Measurements from ENCODE around the gene NFKB1. TPM values are rescaled to one million over a fixed set of nuclear protein-coding genes. Genes with fewer than 3 reads are reported as not detected.

NFKB1 gene
- total RNA-seq, 1 experiment from 2014 or later: 5.3 TPM

DNA sequence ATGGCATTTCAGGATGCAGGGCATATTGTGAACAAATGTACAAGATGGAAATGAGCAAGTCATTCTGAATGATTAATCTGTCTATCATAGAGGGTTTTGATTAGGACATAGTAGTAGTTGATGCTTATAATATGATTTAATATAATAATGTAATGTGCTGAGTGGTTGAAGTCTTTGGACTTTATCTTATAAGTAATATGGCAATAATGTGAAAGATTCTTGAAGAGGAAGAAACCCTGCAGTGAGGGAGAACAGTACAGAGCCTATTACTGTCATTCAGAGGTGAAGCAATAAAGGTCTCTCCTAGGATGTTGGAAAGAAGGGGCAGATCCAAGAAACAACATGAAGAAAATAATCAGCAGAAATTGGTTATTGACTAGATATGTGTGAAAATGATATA lies 16.6 kb downstream of the NFKB1 start:
- Histone ChIP-seq H3K36me3 (ENCODE audit: insufficient read depth, low read length) (no peaks in the 10 kb centered on the region), H3K27ac (ENCODE audit: low read length) (no peak overlapping the region), H3K9me2 (replicated peaks; ENCODE audit: insufficient read depth, low read length) (no peaks in the 10 kb centered on the region), H3K27me3 (ENCODE audit: low read length) (no peaks in the 10 kb centered on the region), H2AFZ (ENCODE audit: low read length) (no peak overlapping the region), H3K79me2 (ENCODE audit: low read length) (no peaks in the 10 kb centered on the region), H3K9ac (ENCODE audit: low read length) (no peak overlapping the region), H4K20me1 (ENCODE audit: insufficient read depth, low read depth, low read length) (peaks cover 11% of the 10 kb centered on the region), H3K9me3 (ENCODE audit: low read length) (no peaks in the 10 kb centered on the region), H3K4me3 (ENCODE audit: low read length) (no peak overlapping the region), H3K4me1 (ENCODE audit: low read length) (no peaks in the 10 kb centered on the region), H3K4me2 (ENCODE audit: low read depth, low read length, poor library complexity, severe bottlenecking) (no peak overlapping the region)
- DNase-seq: no peak

GRCh38 chr4:102518703-102519131 lies 17.6 kb downstream of the NFKB1 start:
- Histone ChIP-seq H3K27ac (ENCODE audit: low read length) (no peak overlapping the region), H3K79me2 (ENCODE audit: low read length) (no peaks in the 10 kb centered on the region), H3K9me3 (ENCODE audit: low read length) (no peaks in the 10 kb centered on the region), H3K9me2 (replicated peaks; ENCODE audit: insufficient read depth, low read length) (no peaks in the 10 kb centered on the region), H4K20me1 (ENCODE audit: insufficient read depth, low read depth, low read length) (peaks cover 19% of the 10 kb centered on the region), H3K4me2 (ENCODE audit: low read depth, low read length, poor library complexity, severe bottlenecking) (no peak overlapping the region), H3K4me3 (ENCODE audit: low read length) (no peak overlapping the region), H3K27me3 (ENCODE audit: low read length) (no peaks in the 10 kb centered on the region), H3K9ac (ENCODE audit: low read length) (no peak overlapping the region), H3K36me3 (ENCODE audit: insufficient read depth, low read length) (no peaks in the 10 kb centered on the region), H3K4me1 (ENCODE audit: low read length) (no peaks in the 10 kb centered on the region), H2AFZ (ENCODE audit: low read length) (no peak overlapping the region)
- DNase-seq: no peak

GRCh38 chr4:102519925-102520324 lies 18.8 kb downstream of the NFKB1 start:
- Histone ChIP-seq H3K27ac (ENCODE audit: low read length) (no peak overlapping the region), H3K4me1 (ENCODE audit: low read length) (no peaks in the 10 kb centered on the region), H2AFZ (ENCODE audit: low read length) (no peak overlapping the region), H3K4me3 (ENCODE audit: low read length) (no peak overlapping the region), H3K4me2 (ENCODE audit: low read depth, low read length, poor library complexity, severe bottlenecking) (no peak overlapping the region), H3K36me3 (ENCODE audit: insufficient read depth, low read length) (no peaks in the 10 kb centered on the region), H3K9me2 (replicated peaks; ENCODE audit: insufficient read depth, low read length) (no peaks in the 10 kb centered on the region), H3K9me3 (ENCODE audit: low read length) (no peaks in the 10 kb centered on the region), H3K9ac (ENCODE audit: low read length) (no peak overlapping the region), H3K79me2 (ENCODE audit: low read length) (no peaks in the 10 kb centered on the region), H3K27me3 (ENCODE audit: low read length) (no peaks in the 10 kb centered on the region), H4K20me1 (ENCODE audit: insufficient read depth, low read depth, low read length) (peaks cover 19% of the 10 kb centered on the region)
- no peak for DNase-seq

DNA sequence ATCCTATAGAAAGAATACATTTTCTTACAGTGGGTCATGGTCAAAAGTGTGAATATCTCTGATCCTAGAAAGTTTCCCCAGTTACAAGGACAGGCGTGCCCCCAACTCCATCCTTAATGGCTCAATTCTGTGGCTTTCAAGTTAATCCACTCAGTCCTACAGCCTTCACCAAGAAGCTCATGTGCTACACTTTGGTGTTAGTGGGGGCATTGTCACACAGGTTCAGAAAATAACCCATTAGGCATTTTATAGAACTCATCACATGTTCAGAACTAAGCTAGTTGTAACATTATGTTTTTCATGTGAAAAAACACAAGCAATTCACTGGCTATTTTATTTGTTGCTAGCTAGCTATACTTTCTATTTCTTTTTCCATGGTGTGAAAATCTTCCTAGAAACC lies 20.4 kb downstream of the NFKB1 start:
- H3K4me3 ChIP-seq (ENCODE audit: low read length): no peak overlapping the region
- no peak for DNase-seq
- no peaks in the 10 kb centered on the region for H3K27me3 ChIP-seq (ENCODE audit: low read length)
- no peaks in the 10 kb centered on the region for H3K79me2 ChIP-seq (ENCODE audit: low read length)
- no peak overlapping the region for H2AFZ ChIP-seq (ENCODE audit: low read length)
- no peaks in the 10 kb centered on the region for H3K9me3 ChIP-seq (ENCODE audit: low read length)
- H3K36me3 ChIP-seq (ENCODE audit: insufficient read depth, low read length): no peaks in the 10 kb centered on the region
- H3K9me2 ChIP-seq (replicated peaks; ENCODE audit: insufficient read depth, low read length): no peaks in the 10 kb centered on the region
- H3K27ac ChIP-seq (ENCODE audit: low read length): no peak overlapping the region
- no peaks in the 10 kb centered on the region for H3K4me1 ChIP-seq (ENCODE audit: low read length)
- no peak overlapping the region for H3K4me2 ChIP-seq (ENCODE audit: low read depth, low read length, poor library complexity, severe bottlenecking)
- no peak overlapping the region for H3K9ac ChIP-seq (ENCODE audit: low read length)
- H4K20me1 ChIP-seq (ENCODE audit: insufficient read depth, low read depth, low read length): peaks cover 19% of the 10 kb centered on the region

- no peaks in the 10 kb centered on the region for H3K79me2 ChIP-seq (ENCODE audit: low read length)
- no peak for DNase-seq
- no peaks in the 10 kb centered on the region for H3K4me1 ChIP-seq (ENCODE audit: low read length)
Measured at GRCh38 chr4:102522031-102522440, 20.9 kb downstream of the NFKB1 start.

GRCh38 chr4:102524691-102525090 lies 23.5 kb downstream of the NFKB1 start:
- Histone ChIP-seq H3K27me3 (ENCODE audit: low read length) (no peaks in the 10 kb centered on the region), H3K9me2 (replicated peaks; ENCODE audit: insufficient read depth, low read length) (no peaks in the 10 kb centered on the region), H3K9ac (ENCODE audit: low read length) (no peak overlapping the region)

More at GRCh38 chr4:102522031-102522440, 20.9 kb downstream of the NFKB1 start:
- H3K4me3 ChIP-seq (ENCODE audit: low read length): no peak overlapping the region
- H3K36me3 ChIP-seq (ENCODE audit: insufficient read depth, low read length): no peaks in the 10 kb centered on the region
- H3K27me3 ChIP-seq (ENCODE audit: low read length): no peaks in the 10 kb centered on the region
- no peak overlapping the region for H3K4me2 ChIP-seq (ENCODE audit: low read depth, low read length, poor library complexity, severe bottlenecking)
- no peak overlapping the region for H3K27ac ChIP-seq (ENCODE audit: low read length)
- no peaks in the 10 kb centered on the region for H3K9me3 ChIP-seq (ENCODE audit: low read length)
- no peak overlapping the region for H2AFZ ChIP-seq (ENCODE audit: low read length)
- no peaks in the 10 kb centered on the region for H3K9me2 ChIP-seq (replicated peaks; ENCODE audit: insufficient read depth, low read length)
- peaks cover 19% of the 10 kb centered on the region for H4K20me1 ChIP-seq (ENCODE audit: insufficient read depth, low read depth, low read length)
- H3K9ac ChIP-seq (ENCODE audit: low read length): no peak overlapping the region

GRCh38 chr4:102525097-102525496 lies 23.9 kb downstream of the NFKB1 start:
- H3K9me2 ChIP-seq (replicated peaks; ENCODE audit: insufficient read depth, low read length): no peaks in the 10 kb centered on the region
- H3K4me3 ChIP-seq (ENCODE audit: low read length): no peak overlapping the region
- no peaks in the 10 kb centered on the region for H3K36me3 ChIP-seq (ENCODE audit: insufficient read depth, low read length)
- H3K9ac ChIP-seq (ENCODE audit: low read length): no peak overlapping the region
- peaks cover 9% of the 10 kb centered on the region for H3K4me1 ChIP-seq (ENCODE audit: low read length)
- no peak overlapping the region for H3K27ac ChIP-seq (ENCODE audit: low read length)
- no peaks in the 10 kb centered on the region for H3K27me3 ChIP-seq (ENCODE audit: low read length)
- DNase-seq: no peak
- H3K9me3 ChIP-seq (ENCODE audit: low read length): no peaks in the 10 kb centered on the region
- H4K20me1 ChIP-seq (ENCODE audit: insufficient read depth, low read depth, low read length): peaks cover 18% of the 10 kb centered on the region
- H3K79me2 ChIP-seq (ENCODE audit: low read length): no peaks in the 10 kb centered on the region
- no peak overlapping the region for H3K4me2 ChIP-seq (ENCODE audit: low read depth, low read length, poor library complexity, severe bottlenecking)
- no peak overlapping the region for H2AFZ ChIP-seq (ENCODE audit: low read length)

More at GRCh38 chr4:102524691-102525090, 23.5 kb downstream of the NFKB1 start:
- Histone ChIP-seq H3K4me3 (ENCODE audit: low read length) (no peak overlapping the region), H3K4me1 (ENCODE audit: low read length) (peaks cover 9% of the 10 kb centered on the region), H3K79me2 (ENCODE audit: low read length) (no peaks in the 10 kb centered on the region), H3K27ac (ENCODE audit: low read length) (no peak overlapping the region), H2AFZ (ENCODE audit: low read length) (no peak overlapping the region), H4K20me1 (ENCODE audit: insufficient read depth, low read depth, low read length) (peaks cover 19% of the 10 kb centered on the region), H3K36me3 (ENCODE audit: insufficient read depth, low read length) (no peaks in the 10 kb centered on the region), H3K4me2 (ENCODE audit: low read depth, low read length, poor library complexity, severe bottlenecking) (no peak overlapping the region), H3K9me3 (ENCODE audit: low read length) (no peaks in the 10 kb centered on the region)
- DNase-seq: no peak

GRCh38 chr4:102525504-102525903 lies 24.3 kb downstream of the NFKB1 start:
- H3K36me3 ChIP-seq (ENCODE audit: insufficient read depth, low read length): no peaks in the 10 kb centered on the region
- no peaks in the 10 kb centered on the region for H3K9me3 ChIP-seq (ENCODE audit: low read length)
- H2AFZ ChIP-seq (ENCODE audit: low read length): no peak overlapping the region
- H4K20me1 ChIP-seq (ENCODE audit: insufficient read depth, low read depth, low read length): peaks cover 14% of the 10 kb centered on the region
- H3K9ac ChIP-seq (ENCODE audit: low read length): no peak overlapping the region
- H3K4me1 ChIP-seq (ENCODE audit: low read length): peaks cover 9% of the 10 kb centered on the region
- H3K9me2 ChIP-seq (replicated peaks; ENCODE audit: insufficient read depth, low read length): no peaks in the 10 kb centered on the region
- no peaks in the 10 kb centered on the region for H3K27me3 ChIP-seq (ENCODE audit: low read length)
- no peak overlapping the region for H3K4me3 ChIP-seq (ENCODE audit: low read length)
- no peak overlapping the region for H3K27ac ChIP-seq (ENCODE audit: low read length)
- H3K4me2 ChIP-seq (ENCODE audit: low read depth, low read length, poor library complexity, severe bottlenecking): no peak overlapping the region
- DNase-seq: no peak
- no peaks in the 10 kb centered on the region for H3K79me2 ChIP-seq (ENCODE audit: low read length)

GRCh38 chr4:102526532-102526931 lies 25.4 kb downstream of the NFKB1 start:
- Histone ChIP-seq H3K9ac (ENCODE audit: low read length) (no peak overlapping the region), H3K79me2 (ENCODE audit: low read length) (no peaks in the 10 kb centered on the region), H3K27me3 (ENCODE audit: low read length) (no peaks in the 10 kb centered on the region), H3K9me3 (ENCODE audit: low read length) (no peaks in the 10 kb centered on the region), H3K4me2 (ENCODE audit: low read depth, low read length, poor library complexity, severe bottlenecking) (no peak overlapping the region), H3K4me1 (ENCODE audit: low read length) (peaks cover 9% of the 10 kb centered on the region), H3K9me2 (replicated peaks; ENCODE audit: insufficient read depth, low read length) (no peaks in the 10 kb centered on the region), H3K27ac (ENCODE audit: low read length) (no peak overlapping the region), H4K20me1 (ENCODE audit: insufficient read depth, low read depth, low read length) (peaks cover 13% of the 10 kb centered on the region; the same call in 1 of the 2 replicates), H3K4me3 (ENCODE audit: low read length) (no peak overlapping the region), H3K36me3 (ENCODE audit: insufficient read depth, low read length) (no peaks in the 10 kb centered on the region), H2AFZ (ENCODE audit: low read length) (no peak overlapping the region)
- no peak for DNase-seq

Data from Karpas-422 (cell line).